Mesodermal cell (in vitro differentiated cells): ENCODE measurements around the gene SRRT.
A peak's percentile ranks its signal among the peaks of the same experiment; 100 is the strongest.
"Not testable (repeated sequence)": the region's sequence is repeated elsewhere in the genome, so short reads cannot be mapped to it uniquely, and the experiment has no call there.

Experiments used
- H3K27ac ChIP-seq: 2 replicates; pipeline ENCODE4 v1.7.0; 2013; ENCODE audit warnings: mild to moderate bottlenecking, low read depth, low read length, moderate library complexity; ENCODE audit not compliant: severe bottlenecking
- H3K36me3 ChIP-seq: 2 replicates; pipeline ENCODE4 v1.7.1; 2013; ENCODE audit warnings: mild to moderate bottlenecking, low read length, moderate library complexity; ENCODE audit not compliant: control insufficient read depth, insufficient read depth
- H3K4me1 ChIP-seq: one replicate; pipeline ENCODE4 v1.7.1; 2013; ENCODE audit warnings: mild to moderate bottlenecking, low read length; ENCODE audit not compliant: insufficient read depth, control insufficient read depth, poor library complexity, severe bottlenecking
- H3K4me3 ChIP-seq: 2 replicates; pipeline ENCODE4 v1.7.0; 2013; ENCODE audit warnings: low read length, control low read depth, mild to moderate bottlenecking; ENCODE audit not compliant: insufficient read depth, poor library complexity, severe bottlenecking; ENCODE audit errors: extremely low read depth
- H3K9me3 ChIP-seq: 2 replicates; pipeline ENCODE4 v1.7.1; 2013; ENCODE audit warnings: mild to moderate bottlenecking, low read length, moderate library complexity; ENCODE audit not compliant: control insufficient read depth
- WGBS, 2 experiments: methylation state at CpG; one replicate each; pipeline ENCODE4 v1.1.5; 2013; ENCODE audit warnings: missing lambda C conversion rate in 2 of 2; ENCODE audit not compliant: insufficient coverage in 2 of 2; 5-methylcytosine and 5-hydroxymethylcytosine counted together

SRRT gene

GRCh38 chr7:100896732-100897608 lies 22.1 kb downstream of the SRRT start:
- H3K36me3 ChIP-seq = peaks cover 3% of the 10 kb centered on the region
- no peaks in the 10 kb centered on the region for H3K9me3 ChIP-seq
- H3K27ac ChIP-seq = no peak overlapping the region
- WGBS, 2 experiments = 2 to 5% methylated on average over 65 to 72 of the region's 95 CpGs
- peaks cover 8% of the 10 kb centered on the region for H3K4me1 ChIP-seq
- peak overlapping the region; percentile 69 for H3K4me3 ChIP-seq

- Histone ChIP-seq H3K9me3 (no peaks in the 10 kb centered on the region), H3K27ac (no peak overlapping the region), H3K36me3 (peaks cover 1% of the 10 kb centered on the region), H3K4me1 (peaks cover 5% of the 10 kb centered on the region), H3K4me3 (no peak overlapping the region)
- WGBS, 2 experiments = 84 to 91% methylated on average over 6 to 12 of the region's 13 CpGs
These were observed 23.0 kb downstream of the SRRT start for GRCh38 chr7:100897772-100898454.

GRCh38 chr7:100899432-100899831 lies 24.5 kb downstream of the SRRT start:
- peaks cover 5% of the 10 kb centered on the region for H3K4me1 ChIP-seq
- no peak overlapping the region for H3K4me3 ChIP-seq
- no peaks in the 10 kb centered on the region for H3K36me3 ChIP-seq
- H3K9me3 ChIP-seq = no peaks in the 10 kb centered on the region
- 94 to 100% methylated on average over 1 to 3 of the region's 5 CpGs for WGBS, 2 experiments
- H3K27ac ChIP-seq = no peak overlapping the region

GRCh38 chr7:100900978-100901377 lies 26.1 kb downstream of the SRRT start:
- Histone ChIP-seq H3K27ac (no peak overlapping the region), H3K9me3 (no peaks in the 10 kb centered on the region), H3K4me3 (no peak overlapping the region), H3K36me3 (no peaks in the 10 kb centered on the region), H3K4me1 (peaks cover 4% of the 10 kb centered on the region)
- WGBS, 2 experiments = 100% methylated on average over 1 of the region's 2 CpGs

- Histone ChIP-seq H3K36me3 (no peaks in the 10 kb centered on the region), H3K4me1 (no peaks in the 10 kb centered on the region), H3K27ac (no peak overlapping the region), H3K4me3 (no peak overlapping the region), H3K9me3 (no peaks in the 10 kb centered on the region)
- 100% methylated on average over 1 to 2 of the region's 5 CpGs for WGBS, 2 experiments
These were observed 27.0 kb downstream of the SRRT start for GRCh38 chr7:100901921-100902332.

GRCh38 chr7:100902638-100903037 lies 27.7 kb downstream of the SRRT start:
- no peaks in the 10 kb centered on the region for H3K9me3 ChIP-seq
- H3K4me1 ChIP-seq = no peaks in the 10 kb centered on the region
- H3K4me3 ChIP-seq = no peak overlapping the region
- no peak overlapping the region for H3K27ac ChIP-seq
- no peaks in the 10 kb centered on the region for H3K36me3 ChIP-seq
- 80 to 100% methylated on average over 1 to 2 of the region's 7 CpGs for WGBS, 2 experiments

- no peak overlapping the region for H3K4me3 ChIP-seq
- H3K36me3 ChIP-seq = no peaks in the 10 kb centered on the region
- no peaks in the 10 kb centered on the region for H3K4me1 ChIP-seq
- H3K9me3 ChIP-seq = no peaks in the 10 kb centered on the region
- WGBS, 2 experiments = 100% methylated on average over 3 of the region's 5 CpGs
- no peak overlapping the region for H3K27ac ChIP-seq
These were observed 33.6 kb downstream of the SRRT start for GRCh38 chr7:100908512-100908911.

- H3K4me1 ChIP-seq, H3K36me3 ChIP-seq, H3K4me3 ChIP-seq, H3K9me3 ChIP-seq, H3K27ac ChIP-seq: not testable (repeated sequence)
- 92 to 98% methylated on average over 5 to 6 of the region's 7 CpGs for WGBS, 2 experiments
These were observed 35.5 kb downstream of the SRRT start for GRCh38 chr7:100910443-100910842.

GRCh38 chr7:100911484-100911883 lies 36.6 kb downstream of the SRRT start:
- no peaks in the 10 kb centered on the region for H3K4me1 ChIP-seq
- no peak overlapping the region for H3K27ac ChIP-seq
- no peak overlapping the region for H3K4me3 ChIP-seq
- WGBS, 2 experiments = 100% methylated on average over 1 to 2 of the region's 3 CpGs
- H3K9me3 ChIP-seq = no peaks in the 10 kb centered on the region
- no peaks in the 10 kb centered on the region for H3K36me3 ChIP-seq

GRCh38 chr7:100914208-100914878 lies 39.4 kb downstream of the SRRT start:
- Histone ChIP-seq H3K4me3 (no peak overlapping the region), H3K36me3 (no peaks in the 10 kb centered on the region), H3K9me3 (no peaks in the 10 kb centered on the region), H3K27ac (no peak overlapping the region), H3K4me1 (no peaks in the 10 kb centered on the region)
- WGBS, 2 experiments = 90 to 94% methylated on average over 6 to 8 of the region's 15 CpGs
